Measurements from ENCODE around the gene POLR2E. TPM values are rescaled to one million over a fixed set of nuclear protein-coding genes. Genes with fewer than 3 reads are reported as not detected.
"Not testable (repeated sequence)": the region's sequence is repeated elsewhere in the genome, so short reads cannot be mapped to it uniquely, and the experiment has no call there.

The POLR2E gene
- polyA plus RNA-seq, 3 donors = 120 to 167 (median 144) TPM

- DNase-seq (ENCODE audit: extremely low read depth in 1 of 11, low read depth in 9 of 11, low spot score in 4 of 11) = no peak
Observed at GRCh38 chr19:1130771-1131717, 35.9 kb upstream of the POLR2E start.

- no peak for DNase-seq (ENCODE audit: extremely low read depth in 1 of 11, low read depth in 9 of 11, low spot score in 4 of 11)
Observed at GRCh38 chr19:1129535-1129934, 34.4 kb upstream of the POLR2E start.

GRCh38 chr19:1129084-1129483, 33.9 kb upstream of the POLR2E start:
- DNase-seq (ENCODE audit: extremely low read depth in 1 of 11, low read depth in 9 of 11, low spot score in 4 of 11) = not testable (repeated sequence)

GRCh38 chr19:1128106-1128505, 32.9 kb upstream of the POLR2E start:
- no peak for DNase-seq (ENCODE audit: extremely low read depth in 1 of 11, low read depth in 9 of 11, low spot score in 4 of 11)

- no peak for DNase-seq (ENCODE audit: extremely low read depth in 1 of 11, low read depth in 9 of 11, low spot score in 4 of 11)
Observed at GRCh38 chr19:1126984-1127760, 32.0 kb upstream of the POLR2E start.

GRCh38 chr19:1125601-1126467, 30.7 kb upstream of the POLR2E start:
- DNase-seq (ENCODE audit: extremely low read depth in 1 of 11, low read depth in 9 of 11, low spot score in 4 of 11) = no peak

GRCh38 chr19:1123885-1124677, 28.9 kb upstream of the POLR2E start:
- DNase-seq (ENCODE audit: extremely low read depth in 1 of 11, low read depth in 9 of 11, low spot score in 4 of 11) = no peak

GRCh38 chr19:1123381-1123780, 28.2 kb upstream of the POLR2E start:
- DNase-seq (ENCODE audit: extremely low read depth in 1 of 11, low read depth in 9 of 11, low spot score in 4 of 11) = no peak

- DNase-seq (ENCODE audit: extremely low read depth in 1 of 11, low read depth in 9 of 11, low spot score in 4 of 11) = no peak
Observed at GRCh38 chr19:1122972-1123363, 27.8 kb upstream of the POLR2E start.

- DNase-seq (ENCODE audit: extremely low read depth in 1 of 11, low read depth in 9 of 11, low spot score in 4 of 11) = no peak
Observed at GRCh38 chr19:1122021-1122971, 27.1 kb upstream of the POLR2E start.

- no peak for DNase-seq (ENCODE audit: extremely low read depth in 1 of 11, low read depth in 9 of 11, low spot score in 4 of 11)
Observed at GRCh38 chr19:1121395-1121794, 26.2 kb upstream of the POLR2E start.

- no peak for DNase-seq (ENCODE audit: extremely low read depth in 1 of 11, low read depth in 9 of 11, low spot score in 4 of 11)
Observed at GRCh38 chr19:1119475-1120217, 24.5 kb upstream of the POLR2E start.

GRCh38 chr19:1118999-1119398, 23.8 kb upstream of the POLR2E start:
- no peak for DNase-seq (ENCODE audit: extremely low read depth in 1 of 11, low read depth in 9 of 11, low spot score in 4 of 11)

GRCh38 chr19:1117654-1118053, 22.5 kb upstream of the POLR2E start:
- DNase-seq (ENCODE audit: extremely low read depth in 1 of 11, low read depth in 9 of 11, low spot score in 4 of 11) = no peak

GRCh38 chr19:1116726-1117581, 21.8 kb upstream of the POLR2E start:
- no peak for DNase-seq (ENCODE audit: extremely low read depth in 1 of 11, low read depth in 9 of 11, low spot score in 4 of 11)
